Neuronal stem cell (in vitro differentiated cells): ENCODE measurements around the gene AHSA1.

Experiments used
- DNase-seq: peaks from one replicate; pipeline ENCODE4 v3.0.0-alpha.2; 2013; ENCODE audit warnings: low spot score
- H2AFZ ChIP-seq: one replicate; pipeline ENCODE4 v1.6.1; 2013; ENCODE audit warnings: mild to moderate bottlenecking, low read length, inconsistent platforms
- H2AK5ac ChIP-seq: 2 replicates; pipeline ENCODE4 v1.6.1; 2013; ENCODE audit warnings: low read depth, mild to moderate bottlenecking, inconsistent platforms, low read length, moderate library complexity, mixed read lengths
- H2BK120ac ChIP-seq: 2 replicates; pipeline ENCODE4 v1.6.1; 2013; ENCODE audit warnings: low read depth, mild to moderate bottlenecking, inconsistent platforms, low read length, moderate library complexity, mixed read lengths
- H2BK12ac ChIP-seq: one replicate; pipeline ENCODE4 v1.6.1; 2013; ENCODE audit warnings: low read length, inconsistent platforms
- H2BK15ac ChIP-seq: 2 replicates; pipeline ENCODE4 v1.6.1; 2013; ENCODE audit warnings: mild to moderate bottlenecking, low read length, inconsistent platforms, mixed read lengths
- H2BK5ac ChIP-seq: one replicate; pipeline ENCODE4 v1.6.1; 2013; ENCODE audit warnings: inconsistent platforms, mild to moderate bottlenecking, low read length, moderate library complexity
- H3K14ac ChIP-seq: one replicate; pipeline ENCODE4 v1.6.1; 2013; ENCODE audit warnings: low read length, inconsistent platforms
- H3K18ac ChIP-seq: 2 replicates; pipeline ENCODE4 v1.6.1; 2013; ENCODE audit warnings: low read length, inconsistent platforms
- H3K23ac ChIP-seq: 2 replicates; pipeline ENCODE4 v1.6.1; 2013; ENCODE audit warnings: low read depth, mild to moderate bottlenecking, mixed read lengths, low read length, inconsistent platforms; ENCODE audit not compliant: poor library complexity
- H3K27ac ChIP-seq: replicated peaks from 3 replicates; pipeline ENCODE4 v1.5.1; 2013; ENCODE audit warnings: low read length, inconsistent platforms
- H3K27me3 ChIP-seq, 3 experiments: 2 replicates each; pipeline ENCODE4 v1.6.1; 2013; ENCODE audit warnings: low read length in 3 of 3, mild to moderate bottlenecking in 2 of 3, inconsistent platforms in 1 of 3, low read depth in 1 of 3, mixed read lengths in 1 of 3, moderate library complexity in 1 of 3; ENCODE audit not compliant: control insufficient read depth in 3 of 3, insufficient read depth in 3 of 3
- H3K36me3 ChIP-seq, 2 donors: replicated peaks in 1 of 2; 2 replicates each; pipeline ENCODE4 v1.6.1; 2013; ENCODE audit warnings: low read length in 2 of 2; ENCODE audit not compliant: control insufficient read depth in 2 of 2, insufficient read depth in 2 of 2
- H3K4ac ChIP-seq: 2 replicates; pipeline ENCODE4 v1.6.1; 2013; ENCODE audit warnings: inconsistent platforms, mild to moderate bottlenecking, low read length, moderate library complexity
- H3K4me1 ChIP-seq, 2 donors: 1 replicate in 1 of 2; 2 replicates in 1 of 2; pipeline ENCODE4 v1.6.1; 2013; ENCODE audit warnings: low read length in 2 of 2, low read depth in 1 of 2; ENCODE audit not compliant: control insufficient read depth in 2 of 2, insufficient read depth in 1 of 2
- H3K4me2 ChIP-seq: one replicate; pipeline ENCODE4 v1.6.1; 2013; ENCODE audit warnings: mild to moderate bottlenecking, low read length, inconsistent platforms; ENCODE audit not compliant: insufficient read depth, poor library complexity, severe bottlenecking
- H3K4me3 ChIP-seq, 2 donors: 2 replicates each; pipeline ENCODE4 v1.5.1; 2013; ENCODE audit warnings: low read length in 2 of 2, mild to moderate bottlenecking in 2 of 2, inconsistent platforms in 1 of 2, moderate library complexity in 1 of 2
- H3K79me1 ChIP-seq: one replicate; pipeline ENCODE4 v1.6.1; 2013; ENCODE audit warnings: low read depth, mild to moderate bottlenecking, inconsistent platforms, low read length, moderate library complexity
- H3K9ac ChIP-seq: one replicate; pipeline ENCODE4 v1.6.1; 2013; ENCODE audit warnings: mild to moderate bottlenecking, low read depth, low read length, inconsistent platforms; ENCODE audit not compliant: poor library complexity
- H3K9me3 ChIP-seq, 2 donors: replicated peaks in 1 of 2; 2 replicates each; pipeline versions ENCODE3 to v1.6.1; 2013; ENCODE audit warnings: low read length in 2 of 2, mild to moderate bottlenecking in 2 of 2, inconsistent platforms in 1 of 2, low read depth in 1 of 2, mixed read lengths in 1 of 2, moderate library complexity in 1 of 2; ENCODE audit not compliant: control insufficient read depth in 2 of 2, insufficient read depth in 1 of 2
- H4K8ac ChIP-seq: one replicate; pipeline ENCODE4 v1.6.1; 2013; ENCODE audit warnings: low read depth, mild to moderate bottlenecking, inconsistent platforms, low read length, moderate library complexity
- H4K91ac ChIP-seq: one replicate; pipeline ENCODE4 v1.6.1; 2013; ENCODE audit warnings: low read length, low read depth, mild to moderate bottlenecking, inconsistent platforms; ENCODE audit not compliant: poor library complexity
- WGBS, 2 donors: extraction: QIAGEN DNeasy Blood & Tissue Kit; methylation state at CpG; one replicate each; pipeline ENCODE4 v1.1.7; 2013; ENCODE audit warnings: missing lambda C conversion rate in 2 of 2, mixed read lengths in 1 of 2; ENCODE audit not compliant: insufficient read length in 2 of 2, insufficient replicate concordance in 1 of 2; ENCODE audit errors: extremely low coverage in 2 of 2; 5-methylcytosine and 5-hydroxymethylcytosine counted together

The AHSA1 gene

GRCh38 chr14:77502109-77502782 lies 44.4 kb downstream of the AHSA1 start:
- H3K27me3 ChIP-seq = peaks cover 21 to 36% (median 31%) of the 10 kb centered on the region in 3 experiments
- no CpG with 5 or more reads among the region's 11 CpGs for WGBS, 2 donors
- H3K4me1 ChIP-seq = peaks cover 2% of the 10 kb centered on the region in 2 donors
- no peak overlapping the region for H3K9ac ChIP-seq
- no peak overlapping the region for H3K18ac ChIP-seq
- H3K79me1 ChIP-seq = no peaks in the 10 kb centered on the region
- H3K4me3 ChIP-seq = no peak overlapping the region
- no peak overlapping the region for H2AFZ ChIP-seq
- no peak overlapping the region for H3K14ac ChIP-seq
- H3K27ac ChIP-seq = no peak overlapping the region
- no peaks in the 10 kb centered on the region for H3K36me3 ChIP-seq
- DNase-seq = no peak
- H3K4ac ChIP-seq = no peak overlapping the region
- no peak overlapping the region for H2BK120ac ChIP-seq
- no peak overlapping the region for H3K4me2 ChIP-seq
- no peak overlapping the region for H2AK5ac ChIP-seq
- H2BK5ac ChIP-seq = no peak overlapping the region
- no peak overlapping the region for H2BK15ac ChIP-seq
- no peak overlapping the region for H4K91ac ChIP-seq
- H3K23ac ChIP-seq = no peak overlapping the region
- H2BK12ac ChIP-seq = no peak overlapping the region
- H4K8ac ChIP-seq = no peak overlapping the region
- H3K9me3 ChIP-seq = no peaks in the 10 kb centered on the region

- no peak overlapping the region for H3K27ac ChIP-seq
- H3K4me1 ChIP-seq = peaks cover 0 to 2% of the 10 kb centered on the region in 2 donors
- no peak overlapping the region for H2BK5ac ChIP-seq
- H2AK5ac ChIP-seq = no peak overlapping the region
- WGBS, 2 donors = no CpG with 5 or more reads among the region's 5 CpGs
- no peak overlapping the region for H3K14ac ChIP-seq
- no peaks in the 10 kb centered on the region for H3K36me3 ChIP-seq
- no peak overlapping the region for H3K23ac ChIP-seq
- no peak overlapping the region for H4K91ac ChIP-seq
- no peak overlapping the region for H3K4me3 ChIP-seq
- H3K4me2 ChIP-seq = no peak overlapping the region
- peaks cover 17 to 27% (median 23%) of the 10 kb centered on the region in 3 experiments for H3K27me3 ChIP-seq
- no peaks in the 10 kb centered on the region for H3K9me3 ChIP-seq
- no peak overlapping the region for H2BK15ac ChIP-seq
- H2BK12ac ChIP-seq = no peak overlapping the region
- H2BK120ac ChIP-seq = no peak overlapping the region
- no peak overlapping the region for H2AFZ ChIP-seq
- H4K8ac ChIP-seq = no peak overlapping the region
- H3K18ac ChIP-seq = no peak overlapping the region
- H3K4ac ChIP-seq = no peak overlapping the region
- H3K79me1 ChIP-seq = no peaks in the 10 kb centered on the region
- no peak for DNase-seq
- H3K9ac ChIP-seq = no peak overlapping the region
These were observed 45.2 kb downstream of the AHSA1 start for GRCh38 chr14:77503138-77503537.

- H2AK5ac ChIP-seq = no peak overlapping the region
- H3K79me1 ChIP-seq = no peaks in the 10 kb centered on the region
- H4K91ac ChIP-seq = no peak overlapping the region
- peaks cover 0 to 5% of the 10 kb centered on the region in 2 donors for H3K36me3 ChIP-seq
- H3K27me3 ChIP-seq = peaks cover 0 to 9% (median 4%) of the 10 kb centered on the region in 3 experiments
- H2BK12ac ChIP-seq = no peak overlapping the region
- no peak overlapping the region for H2AFZ ChIP-seq
- H3K18ac ChIP-seq = no peak overlapping the region
- no peaks in the 10 kb centered on the region for H3K4me1 ChIP-seq
- no peak overlapping the region for H3K4me2 ChIP-seq
- H3K9ac ChIP-seq = no peak overlapping the region
- no peaks in the 10 kb centered on the region for H3K9me3 ChIP-seq
- no peak overlapping the region for H3K4ac ChIP-seq
- H3K14ac ChIP-seq = no peak overlapping the region
- no peak overlapping the region for H3K4me3 ChIP-seq
- H2BK120ac ChIP-seq = no peak overlapping the region
- no peak overlapping the region for H3K23ac ChIP-seq
- no peak overlapping the region for H2BK15ac ChIP-seq
- no peak for DNase-seq
- WGBS, 2 donors = no CpG with 5 or more reads among the region's 4 CpGs
- no peak overlapping the region for H3K27ac ChIP-seq
- no peak overlapping the region for H4K8ac ChIP-seq
- H2BK5ac ChIP-seq = no peak overlapping the region
These were observed 47.1 kb downstream of the AHSA1 start for GRCh38 chr14:77505031-77505430.

- Histone ChIP-seq H4K8ac (no peak overlapping the region), H3K23ac (no peak overlapping the region), H3K18ac (no peak overlapping the region), H3K9me3 (no peaks in the 10 kb centered on the region), H3K4me1 (no peaks in the 10 kb centered on the region), H3K14ac (no peak overlapping the region), H3K79me1 (no peaks in the 10 kb centered on the region), H3K9ac (no peak overlapping the region), H3K27me3 (no peaks in the 10 kb centered on the region), H3K36me3 (peaks cover 2 to 26% of the 10 kb centered on the region in 2 donors), H2BK15ac (no peak overlapping the region), H4K91ac (no peak overlapping the region), H3K4me3 (no peak overlapping the region), H3K4me2 (no peak overlapping the region), H2BK120ac (no peak overlapping the region), H3K27ac (no peak overlapping the region), H3K4ac (no peak overlapping the region), H2AFZ (no peak overlapping the region), H2BK12ac (no peak overlapping the region), H2BK5ac (no peak overlapping the region), H2AK5ac (no peak overlapping the region)
- DNase-seq = no peak
- WGBS, 2 donors = no CpG with 5 or more reads among the region's 3 CpGs
These were observed 49.9 kb downstream of the AHSA1 start for GRCh38 chr14:77507762-77508161.
